C4-2B (cell line): Measurements from ENCODE around the gene TBC1D4.

Experiments
- H3K27ac ChIP-seq: fragments of 450-650 bp; 2 replicates; pipeline ENCODE4 v1.5.1; 2017
- CTCF ChIP-seq: fragments of 450-650 bp; conservative IDR thresholded peaks from 2 replicates; pipeline ENCODE4 v1.5.1; 2017; ENCODE audit warnings: mild to moderate bottlenecking
- ZFX ChIP-seq: fragments of 450-650 bp; IDR thresholded peaks from 2 replicates; pipeline ENCODE4 v1.6.1; 2017

The TBC1D4 gene

GRCh38 chr13:75482070-75482819 lies at the start of gene TBC1D4:
TSS of gene TBC1D4 (minus strand) at chr13:75482169. CDS start at chr13:75481767, 402 bp downstream.
- H3K27ac ChIP-seq = peak within 1 kb of the TSS; percentile 58
- TF ChIP-seq CTCF = peak; percentile 93
- TF ChIP-seq ZFX = no peak

- TF ChIP-seq CTCF = no peak
- no peak for TF ChIP-seq ZFX
- H3K27ac ChIP-seq = no peak overlapping the region
Observed at GRCh38 chr13:75530549-75530961, 48.6 kb upstream of the TBC1D4 start.

DNA sequence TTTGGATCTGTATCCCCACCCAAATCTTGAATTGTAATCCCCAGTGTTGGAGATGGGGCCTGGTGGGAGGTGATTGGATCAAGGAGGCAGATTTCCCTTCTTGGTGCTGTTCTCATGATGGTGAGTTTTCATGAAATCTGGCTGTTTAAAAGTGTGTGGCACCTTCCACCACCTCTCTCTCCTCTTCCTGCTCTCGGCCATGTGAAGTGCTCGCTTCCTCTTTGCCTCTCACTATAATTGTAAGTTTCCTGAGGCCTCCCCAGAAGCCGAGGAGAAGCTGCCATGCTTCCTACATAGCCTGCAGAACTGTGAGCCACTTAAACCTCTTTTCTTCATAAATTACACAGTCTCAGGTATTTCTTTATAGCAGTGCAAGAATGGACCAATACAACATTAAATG lies 40.0 kb upstream of the TBC1D4 start:
- TF ChIP-seq ZFX = no peak
- no peak overlapping the region for H3K27ac ChIP-seq

DNA sequence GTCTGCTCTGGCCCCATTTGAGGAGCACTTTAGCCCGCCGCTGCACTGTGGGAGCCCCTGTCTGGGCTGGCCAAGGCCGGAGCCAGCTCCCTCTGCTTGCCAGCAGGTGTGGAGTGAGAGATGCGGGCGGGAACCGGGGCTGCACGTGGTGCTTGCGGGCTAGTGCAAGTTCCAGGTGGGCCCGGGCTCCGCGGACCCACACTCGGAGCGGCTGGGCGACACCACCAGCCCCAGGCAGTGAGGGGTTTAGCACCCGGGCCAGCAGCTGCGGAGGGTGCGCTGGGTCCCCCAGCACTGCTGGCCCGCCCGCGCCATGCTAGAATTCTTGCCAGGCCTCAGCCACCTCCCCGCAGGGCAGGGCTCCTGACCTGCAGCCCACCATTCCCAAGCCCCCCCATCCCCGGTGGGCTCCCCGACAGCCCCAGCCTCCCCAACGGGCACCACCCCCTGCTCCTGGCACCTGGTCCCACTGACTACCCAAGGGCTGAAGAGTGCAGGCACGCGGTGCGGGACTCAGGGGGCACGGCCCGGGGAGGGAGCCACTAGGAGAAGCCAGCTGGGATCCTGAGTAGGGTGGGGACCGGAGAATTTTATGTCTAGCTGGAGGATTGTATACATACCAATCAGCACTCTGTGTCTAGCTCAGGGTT lies 36.6 kb upstream of the TBC1D4 start:
- TF ChIP-seq ZFX (no peak), CTCF (no peak)
- no peak overlapping the region for H3K27ac ChIP-seq

DNA sequence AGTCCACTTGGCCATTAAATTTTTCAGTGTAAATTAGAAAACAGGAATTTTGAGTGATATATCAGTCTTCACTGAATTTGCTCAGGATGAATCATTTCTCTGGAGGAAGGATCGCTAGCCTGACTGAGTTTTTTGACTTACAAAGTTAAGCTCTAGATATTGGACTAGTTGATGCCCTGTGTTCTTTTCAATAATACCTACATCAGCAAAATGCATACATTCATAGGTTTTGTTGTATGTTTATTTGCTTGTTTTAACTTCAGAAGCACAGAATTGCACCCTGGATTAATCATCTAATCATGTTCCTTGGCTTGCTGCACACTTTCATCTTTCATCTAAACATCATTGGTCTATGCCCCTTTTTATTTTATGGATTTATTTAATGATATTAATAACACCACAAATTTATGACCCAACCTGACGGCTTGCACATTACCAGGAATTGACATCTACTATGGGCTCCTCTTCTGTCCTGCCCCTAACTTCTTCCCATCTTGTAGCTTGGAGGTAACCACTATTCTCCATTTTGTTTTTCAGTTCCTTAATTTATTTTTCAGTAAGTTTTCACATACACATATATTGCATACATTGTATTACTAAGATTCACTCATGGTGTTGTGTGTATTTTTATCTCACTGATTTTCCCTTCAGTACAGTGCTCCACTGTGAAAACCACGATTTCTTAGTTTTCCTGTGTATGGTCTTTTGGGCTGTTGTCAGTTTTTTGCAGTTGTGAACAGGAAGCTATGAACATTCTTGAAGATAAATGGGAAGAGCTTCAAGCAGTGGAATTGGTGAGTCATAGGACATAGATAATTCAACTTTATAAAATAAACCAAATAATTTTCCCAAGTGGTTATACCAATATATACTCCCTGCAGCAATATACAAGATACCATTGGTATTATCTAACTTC lies 32.4 kb upstream of the TBC1D4 start:
- TF ChIP-seq ZFX (no peak), CTCF (no peak)

GRCh38 chr13:75513271-75513670 lies 31.3 kb upstream of the TBC1D4 start:
- TF ChIP-seq ZFX (no peak), CTCF (no peak)
- no peak overlapping the region for H3K27ac ChIP-seq

More for the DNA sequence above, 32.4 kb upstream of the TBC1D4 start:
- no peak overlapping the region for H3K27ac ChIP-seq

DNA sequence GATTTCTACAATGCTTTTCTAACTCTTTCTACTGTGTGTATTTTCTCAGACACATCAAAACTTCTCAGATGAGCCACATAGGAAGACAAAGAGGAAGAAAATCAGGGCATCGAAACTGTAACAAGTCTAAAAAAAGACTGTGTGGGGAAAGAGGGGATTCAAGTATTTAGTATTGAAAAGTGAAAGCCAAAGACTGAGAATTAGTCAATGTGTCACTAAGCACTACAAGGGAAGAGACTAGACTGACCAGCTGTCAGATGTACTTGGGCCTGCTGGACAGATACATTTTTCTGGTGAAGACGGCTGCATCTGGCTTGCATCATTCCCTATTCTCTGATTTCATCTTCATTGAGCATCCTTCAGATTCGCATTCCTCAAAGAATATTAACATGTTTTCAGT lies 30.3 kb upstream of the TBC1D4 start:
- no peak overlapping the region for H3K27ac ChIP-seq
- TF ChIP-seq ZFX (no peak), CTCF (no peak)
